Fibroblast of the aortic adventitia (primary cell): ENCODE measurements around the gene BPIFB1. TPM values are rescaled to one million over a fixed set of nuclear protein-coding genes. Genes with fewer than 3 reads are reported as not detected.

ENCODE experiments used
- DNase-seq: peaks from one replicate; pipeline ENCODE4 v3.0.0-alpha.2; 2010; ENCODE audit warnings: low read depth
- H3K4me3 ChIP-seq: 2 replicates; pipeline ENCODE4 v1.5.1; 2011; ENCODE audit warnings: low read depth, mild to moderate bottlenecking, control low read depth, low read length, moderate library complexity
- CTCF ChIP-seq: IDR thresholded peaks from 2 replicates; pipeline ENCODE4 v1.5.1; 2011; ENCODE audit warnings: mild to moderate bottlenecking, low read length, control low read depth, inconsistent platforms; ENCODE audit not compliant: insufficient read depth
- total RNA-seq: library from RNA; depleted of rRNA; stranded (reverse); fragments of >200 nt; gene quantifications from 2 replicates; pipeline ENCODE4 v1.2.3, GENCODE V29; 2012; ENCODE audit warnings: low replicate concordance

BPIFB1 gene
- total RNA-seq, 1 donor: not detected

- H3K4me3 ChIP-seq: no peak overlapping the region
- TF ChIP-seq CTCF: no peak
- DNase-seq: no peak
Observed at GRCh38 chr20:33263784-33264183, 19.2 kb upstream of the BPIFB1 start.

GRCh38 chr20:33267701-33268100, 15.3 kb upstream of the BPIFB1 start:
- no peak for DNase-seq
- no peak overlapping the region for H3K4me3 ChIP-seq
- TF ChIP-seq CTCF: no peak

- TF ChIP-seq CTCF: no peak
- no peak for DNase-seq
- no peak overlapping the region for H3K4me3 ChIP-seq
Observed at GRCh38 chr20:33272155-33272873, 10.7 kb upstream of the BPIFB1 start.

- DNase-seq: no peak
- H3K4me3 ChIP-seq: no peak overlapping the region
- no peak for TF ChIP-seq CTCF
Observed at GRCh38 chr20:33273117-33273851, 9.7 kb upstream of the BPIFB1 start.

GRCh38 chr20:33275215-33275614, 7.8 kb upstream of the BPIFB1 start:
- no peak for TF ChIP-seq CTCF
- no peak overlapping the region for H3K4me3 ChIP-seq
- DNase-seq: no peak

- no peak for DNase-seq
- H3K4me3 ChIP-seq: no peak overlapping the region
- no peak for TF ChIP-seq CTCF
Observed at GRCh38 chr20:33275871-33276270, 7.1 kb upstream of the BPIFB1 start.
